Spleen (tissue), 11 donors: Measurements from ENCODE around the gene FUT8. TPM values are rescaled to one million over a fixed set of nuclear protein-coding genes. Genes with fewer than 3 reads are reported as not detected.

Experiments
- DNase-seq: peaks from one replicate; pipeline ENCODE4 v3.0.0-alpha.2; 2020
- H3K27ac ChIP-seq, 8 donors: fragments of 200-600 bp; sonication (generic) in 7 of 8; 1 replicate in 4 of 8; 2 replicates in 4 of 8; pipeline versions ENCODE4 v1.5.0 to v1.8.0; 2016 to 2021; ENCODE audit warnings: inconsistent platforms in 4 of 8, mild to moderate bottlenecking in 4 of 8, moderate library complexity in 1 of 8
- H3K27me3 ChIP-seq, 7 donors: fragments of 200-600 bp; sonication (generic) in 6 of 7; replicated peaks in 1 of 7; 1 replicate in 4 of 7; 2 replicates in 3 of 7; pipeline versions ENCODE4 v1.5.0 to v1.8.0; 2016 to 2021; ENCODE audit warnings: inconsistent platforms in 3 of 7, mild to moderate bottlenecking in 1 of 7
- H3K36me3 ChIP-seq, 6 donors: fragments of 200-600 bp; sonication (generic) in 5 of 6; 1 replicate in 4 of 6; 2 replicates in 2 of 6; pipeline versions ENCODE4 v1.5.0 to v1.8.0; 2016 to 2021; ENCODE audit warnings: inconsistent platforms in 2 of 6
- H3K4me1 ChIP-seq, 6 donors: fragments of 200-600 bp; sonication (generic) in 5 of 6; 1 replicate in 3 of 6; 2 replicates in 3 of 6; pipeline versions ENCODE4 v1.5.0 to v1.8.0; 2016 to 2021; ENCODE audit warnings: inconsistent platforms in 3 of 6
- H3K4me3 ChIP-seq, 8 donors: fragments of 200-600 bp; sonication (generic) in 7 of 8; 1 replicate in 4 of 8; 2 replicates in 4 of 8; pipeline versions ENCODE4 v1.5.0 to v1.8.0; 2016 to 2021; ENCODE audit warnings: inconsistent platforms in 4 of 8, mild to moderate bottlenecking in 4 of 8, moderate library complexity in 2 of 8
- H3K9me3 ChIP-seq, 8 donors: fragments of 200-600 bp; sonication (generic) in 7 of 8; 1 replicate in 4 of 8; 2 replicates in 4 of 8; pipeline versions ENCODE4 v1.5.0 to v1.8.0; 2016 to 2021; ENCODE audit warnings: inconsistent platforms in 4 of 8
- POLR2A ChIP-seq, 3 donors: fragments of 450-650 bp; IDR thresholded peaks; one replicate each; pipeline ENCODE4 v1.5.1; 2017; ENCODE audit warnings: antibody characterized with exemption in 3 of 3, mild to moderate bottlenecking in 1 of 3
- POLR2AphosphoS5 ChIP-seq, 3 donors: sonication (generic); formaldehyde crosslinking; IDR thresholded peaks; one replicate each; pipeline ENCODE4 v1.5.1; 2017; ENCODE audit warnings: antibody characterized with exemption in 3 of 3
- WGBS, 5 donors: extraction: QIAGEN DNeasy Blood & Tissue Kit in 3 of 5; methylation state at CpG; one replicate each; pipeline versions ENCODE4 v1.1.5 to v1.1.7; 2013 to 2018; 5-methylcytosine and 5-hydroxymethylcytosine counted together
- intact Hi-C: fragments of 100-400 bp; cut with DNase I; formaldehyde crosslinking; loops from one replicate; pipeline ENCODE4 v1.15.0; 2023; ENCODE audit warnings: low total_unique reads
- polyA plus RNA-seq, 3 donors: library from polyadenylated mRNA; stranded (reverse); fragments of 200-250 nt; gene quantifications; one replicate each; pipeline ENCODE4 v1.2.1, GENCODE V29; 2013
- total RNA-seq, 7 donors: library from RNA; depleted of rRNA in 3 of 7; stranded (reverse); fragments of >200 nt in 3 of 7; fragmentation: NEBNext Ultra II Directional in 4 of 7; extraction: Animal tissue kit (Norgen Biotek cat#: 25700) in 4 of 7; gene quantifications; one replicate each; pipeline versions ENCODE4 v1.1.0 to v1.2.1, GENCODE V29; 2016 to 2021
- TF ChIP-seq, protein P1 (sequence below), 11 experiments: fragments of 200-600 bp in 7 of 11; fragments of 450-650 bp in 4 of 11; sonication (generic) in 4 of 11; IDR thresholded peaks in 8 of 11; conservative IDR thresholded peaks in 3 of 11; 1 replicate in 7 of 11; 2 replicates in 4 of 11; pipeline versions ENCODE4 v1.4.0 to v1.8.0; 2016 to 2021; ENCODE audit warnings: antibody characterized with exemption in 11 of 11, inconsistent platforms in 4 of 11, mild to moderate bottlenecking in 1 of 11
- donor health status: healthy with polysubstance abuse.
- donor health status: DM: no; HTN: no; CAD: no; lungs with moderate emphysema.
- donor health status: DM: no; HTN: no; CAD: no.
- donor health status: Bipolar disorder and iron deficiency.
- donor health status: healthy.
- donor health status: DM: no; HTN: no; CAD: no.
- donor health status: DM: yes; HTN: yes; CAD: no.

FUT8 gene
- total and polyA plus RNA-seq, 10 donors, result 9.4 to 75.1 (median 53.0) TPM

DNA sequence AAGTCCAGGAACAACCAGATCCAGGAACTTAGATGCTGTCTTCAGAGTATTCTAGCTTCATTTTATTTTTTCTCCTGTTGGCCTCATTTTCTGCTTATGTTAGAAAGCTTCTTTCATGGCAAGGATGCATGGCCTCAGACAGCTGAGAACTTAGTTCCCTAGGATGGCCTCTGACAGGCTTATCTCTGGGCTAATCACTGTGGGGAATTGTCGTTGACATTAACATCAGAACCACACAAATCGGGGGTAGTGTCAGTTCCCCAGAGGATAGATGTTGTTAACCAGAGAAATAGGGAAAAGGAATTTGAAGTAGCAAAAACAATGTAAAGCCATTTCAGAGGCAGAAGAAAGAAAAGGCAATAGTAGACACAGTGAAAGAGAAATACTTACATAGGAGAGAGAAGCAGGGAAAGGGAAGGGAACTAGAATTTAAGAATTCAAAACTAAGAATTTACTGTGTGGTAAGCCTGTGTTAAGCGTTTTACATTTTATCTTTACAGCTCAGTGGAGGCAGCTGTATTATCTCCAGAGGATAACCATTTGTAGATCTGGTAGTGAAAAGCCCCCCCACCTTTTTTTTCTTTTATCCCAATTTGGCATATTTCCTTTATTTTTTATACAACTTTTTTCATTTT, 21.8 kb downstream of the FUT8 start:
- Histone ChIP-seq H3K4me1 (peaks cover 0 to 49% (median 28%) of the 10 kb centered on the region in 6 donors), H3K27me3 (no peaks in the 10 kb centered on the region), H3K4me3 (no peak overlapping the region), H3K36me3 (peaks cover 0 to 17% (median 0%) of the 10 kb centered on the region in 6 donors), H3K27ac (no peak overlapping the region), H3K9me3 (peaks cover 0 to 14% (median 8%) of the 10 kb centered on the region in 8 donors)
- TF ChIP-seq, protein P1, sequence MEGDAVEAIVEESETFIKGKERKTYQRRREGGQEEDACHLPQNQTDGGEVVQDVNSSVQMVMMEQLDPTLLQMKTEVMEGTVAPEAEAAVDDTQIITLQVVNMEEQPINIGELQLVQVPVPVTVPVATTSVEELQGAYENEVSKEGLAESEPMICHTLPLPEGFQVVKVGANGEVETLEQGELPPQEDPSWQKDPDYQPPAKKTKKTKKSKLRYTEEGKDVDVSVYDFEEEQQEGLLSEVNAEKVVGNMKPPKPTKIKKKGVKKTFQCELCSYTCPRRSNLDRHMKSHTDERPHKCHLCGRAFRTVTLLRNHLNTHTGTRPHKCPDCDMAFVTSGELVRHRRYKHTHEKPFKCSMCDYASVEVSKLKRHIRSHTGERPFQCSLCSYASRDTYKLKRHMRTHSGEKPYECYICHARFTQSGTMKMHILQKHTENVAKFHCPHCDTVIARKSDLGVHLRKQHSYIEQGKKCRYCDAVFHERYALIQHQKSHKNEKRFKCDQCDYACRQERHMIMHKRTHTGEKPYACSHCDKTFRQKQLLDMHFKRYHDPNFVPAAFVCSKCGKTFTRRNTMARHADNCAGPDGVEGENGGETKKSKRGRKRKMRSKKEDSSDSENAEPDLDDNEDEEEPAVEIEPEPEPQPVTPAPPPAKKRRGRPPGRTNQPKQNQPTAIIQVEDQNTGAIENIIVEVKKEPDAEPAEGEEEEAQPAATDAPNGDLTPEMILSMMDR (IDR thresholded peaks at IDR 0.05 in 8 of 11, conservative IDR thresholded peaks at IDR 0.05 in 3 of 11), result no peak
- no peak for TF ChIP-seq POLR2AphosphoS5 (IDR thresholded peaks at IDR 0.05)
- TF ChIP-seq POLR2A (IDR thresholded peaks at IDR 0.05), result no peak
- intact Hi-C loops, result no loop called here
- no peak for DNase-seq
- 28 to 41% (median 34%) methylated on average over 3 of the region's 3 CpGs for WGBS, 5 donors

DNA sequence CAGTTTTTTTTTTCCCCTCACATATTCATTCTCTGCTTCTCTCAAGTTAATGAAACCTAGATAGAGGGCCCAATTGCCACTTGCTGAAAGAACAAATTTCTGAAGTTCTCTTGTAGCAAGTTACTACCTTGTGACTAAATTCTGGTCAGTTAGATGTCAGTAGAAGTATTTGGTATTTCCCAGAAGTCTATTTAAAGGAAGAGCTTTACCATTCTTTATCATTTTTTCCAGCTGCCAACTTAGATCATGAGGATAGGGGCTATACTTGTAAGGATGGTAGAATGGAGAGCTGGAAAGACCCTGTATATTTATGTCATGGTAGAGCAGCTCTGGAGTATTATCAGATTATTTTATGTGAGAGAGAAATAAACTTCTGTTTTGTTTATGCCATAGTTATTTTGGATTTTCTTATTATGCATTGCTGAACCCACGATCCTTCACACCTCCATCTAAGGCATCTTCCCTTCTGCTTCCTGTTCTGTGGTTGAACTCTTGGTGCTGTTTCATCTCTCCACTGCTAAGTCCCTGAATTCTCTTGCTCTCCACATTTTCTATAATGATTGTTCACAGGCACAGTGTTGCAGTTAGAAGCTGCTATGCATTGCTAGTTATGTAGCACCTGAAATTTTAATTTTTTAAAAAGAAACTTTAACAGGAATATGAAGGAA, 25.9 kb downstream of the FUT8 start:
- intact Hi-C loops, result no loop called here
- no peaks in the 10 kb centered on the region for H3K27me3 ChIP-seq
- H3K36me3 ChIP-seq, result peaks cover 0 to 17% (median 0%) of the 10 kb centered on the region in 6 donors
- H3K9me3 ChIP-seq, result peaks cover 0 to 14% (median 8%) of the 10 kb centered on the region in 8 donors
- 13 to 43% (median 26%) methylated on average over 1 of the region's 1 CpG for WGBS, 5 donors
- H3K4me1 ChIP-seq, result peaks cover 0 to 34% (median 15%) of the 10 kb centered on the region in 6 donors
- no peak for DNase-seq
- no peak overlapping the region for H3K27ac ChIP-seq
- TF ChIP-seq POLR2AphosphoS5 (IDR thresholded peaks at IDR 0.05), result no peak
- TF ChIP-seq, protein P1 (IDR thresholded peaks at IDR 0.05 in 8 of 11, conservative IDR thresholded peaks at IDR 0.05 in 3 of 11), result no peak
- no peak for TF ChIP-seq POLR2A (IDR thresholded peaks at IDR 0.05)
- no peak overlapping the region for H3K4me3 ChIP-seq

DNA sequence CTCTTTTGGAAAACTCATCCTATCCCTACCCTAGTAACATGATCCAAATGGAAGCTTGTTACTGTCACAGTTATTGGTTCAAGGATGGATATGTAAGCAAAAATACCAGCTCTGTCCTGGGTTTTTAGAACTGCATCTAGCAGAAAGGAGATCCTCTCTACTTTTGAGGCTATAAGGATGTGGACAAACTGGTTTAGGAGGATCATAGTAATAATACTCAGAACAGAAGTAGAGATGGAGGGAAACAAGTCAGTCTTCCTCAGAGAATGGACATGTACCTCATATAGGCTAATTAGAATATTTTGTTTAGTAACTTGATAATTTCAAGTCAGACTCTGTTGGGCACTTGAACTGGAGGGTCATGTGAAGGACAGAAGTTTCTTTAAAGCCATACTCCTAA, 26.6 kb downstream of the FUT8 start:
- no peak overlapping the region for H3K27ac ChIP-seq
- no peak for TF ChIP-seq POLR2AphosphoS5 (IDR thresholded peaks at IDR 0.05)
- TF ChIP-seq POLR2A (IDR thresholded peaks at IDR 0.05), result no peak
- TF ChIP-seq, protein P1 (IDR thresholded peaks at IDR 0.05 in 8 of 11, conservative IDR thresholded peaks at IDR 0.05 in 3 of 11), result no peak
- H3K36me3 ChIP-seq, result peaks cover 0 to 17% (median 0%) of the 10 kb centered on the region in 6 donors
- intact Hi-C loops, result no loop called here
- no peak overlapping the region for H3K4me3 ChIP-seq
- H3K27me3 ChIP-seq, result no peaks in the 10 kb centered on the region
- H3K9me3 ChIP-seq, result peaks cover 0 to 14% (median 8%) of the 10 kb centered on the region in 8 donors
- H3K4me1 ChIP-seq, result peaks cover 0 to 26% (median 12%) of the 10 kb centered on the region in 6 donors
- DNase-seq, result no peak

- Histone ChIP-seq H3K27ac (no peak overlapping the region), H3K4me1 (peaks cover 0 to 21% (median 11%) of the 10 kb centered on the region in 6 donors), H3K4me3 (no peak overlapping the region), H3K9me3 (peaks cover 0 to 13% (median 5%) of the 10 kb centered on the region in 8 donors), H3K27me3 (no peaks in the 10 kb centered on the region), H3K36me3 (peaks cover 0 to 12% (median 0%) of the 10 kb centered on the region in 6 donors)
- no peak for DNase-seq
- intact Hi-C loops, result no loop called here
- 91 to 100% (median 98%) methylated on average over 1 of the region's 1 CpG for WGBS, 5 donors
- TF ChIP-seq, protein P1 (IDR thresholded peaks at IDR 0.05 in 8 of 11, conservative IDR thresholded peaks at IDR 0.05 in 3 of 11), result no peak
- TF ChIP-seq POLR2A (IDR thresholded peaks at IDR 0.05) (no peak), POLR2AphosphoS5 (IDR thresholded peaks at IDR 0.05) (no peak)
These were observed 27.7 kb downstream of the FUT8 start for GRCh38 chr14:65440230-65440629.
